Ishikawa (cell line): ENCODE results near the gene ACER3.

Experiments
- CEBPB ChIP-seq: IDR thresholded peaks from 2 replicates; pipeline ENCODE4 v1.6.1; 2012
- CREB1 ChIP-seq: IDR thresholded peaks from 2 replicates; pipeline ENCODE4 v1.6.1; 2012; ENCODE audit warnings: low read depth
- EGR1 ChIP-seq: IDR thresholded peaks from 2 replicates; pipeline ENCODE4 v1.6.1; 2012
- EP300 ChIP-seq: IDR thresholded peaks from 2 replicates; pipeline ENCODE4 v1.6.1; 2012; ENCODE audit warnings: borderline replicate concordance
- FOXM1 ChIP-seq: IDR thresholded peaks from 2 replicates; pipeline ENCODE4 v1.6.1; 2012; ENCODE audit warnings: low read depth, borderline replicate concordance
- MAX ChIP-seq: IDR thresholded peaks from 2 replicates; pipeline ENCODE4 v1.6.1; 2012
- NFIC ChIP-seq: IDR thresholded peaks from 2 replicates; pipeline ENCODE4 v1.6.1; 2012
- RAD21 ChIP-seq: IDR thresholded peaks from 2 replicates; pipeline ENCODE4 v1.6.1; 2012; ENCODE audit warnings: low read depth
- REST ChIP-seq: IDR thresholded peaks from 2 replicates; pipeline ENCODE4 v1.6.1; 2012; ENCODE audit warnings: low read depth, mild to moderate bottlenecking
- TAF1 ChIP-seq: IDR thresholded peaks from 2 replicates; pipeline ENCODE4 v1.6.1; 2012; ENCODE audit warnings: low read depth, mild to moderate bottlenecking
- TCF12 ChIP-seq: IDR thresholded peaks from 2 replicates; pipeline ENCODE4 v1.6.1; 2012; ENCODE audit warnings: low read depth
- TEAD4 ChIP-seq: IDR thresholded peaks from 2 replicates; pipeline ENCODE4 v1.6.1; 2012
- USF1 ChIP-seq: IDR thresholded peaks from 2 replicates; pipeline ENCODE4 v1.6.1; 2012
- YY1 ChIP-seq: IDR thresholded peaks from 2 replicates; pipeline ENCODE4 v1.6.1; 2012; ENCODE audit warnings: low read depth
- ZBTB7A ChIP-seq: IDR thresholded peaks from 2 replicates; pipeline ENCODE4 v1.6.1; 2012; ENCODE audit warnings: low read depth

ACER3 gene

GRCh38 chr11:76856106-76856505 is 4.6 kb upstream of the ACER3 start:
- TF ChIP-seq USF1 (no peak), CEBPB (no peak), REST (no peak), CREB1 (no peak), FOXM1 (no peak), EP300 (no peak), TCF12 (no peak), RAD21 (no peak), TEAD4 (no peak), MAX (no peak), EGR1 (no peak), YY1 (no peak)

GRCh38 chr11:76856571-76856970 is 4.1 kb upstream of the ACER3 start:
- TF ChIP-seq CEBPB: no peak
- TF ChIP-seq MAX: no peak

- TF ChIP-seq CEBPB: no peak
- TF ChIP-seq TEAD4: no peak
- no peak for TF ChIP-seq EGR1
- TF ChIP-seq YY1: no peak
- TF ChIP-seq NFIC: no peak
- no peak for TF ChIP-seq TAF1
- no peak for TF ChIP-seq ZBTB7A
- TF ChIP-seq REST: no peak
- no peak for TF ChIP-seq CREB1
- no peak for TF ChIP-seq MAX
- no peak for TF ChIP-seq EP300
- no peak for TF ChIP-seq TCF12
- no peak for TF ChIP-seq RAD21
- no peak for TF ChIP-seq FOXM1
These were observed 2.8 kb upstream of the ACER3 start for GRCh38 chr11:76857781-76858410.

GRCh38 chr11:76859708-76860227 is 950 bp upstream of the ACER3 start:
- TF ChIP-seq EP300 (no peak), FOXM1 (no peak), REST (no peak), CREB1 (no peak), MAX (no peak), USF1 (no peak), ZBTB7A (no peak), NFIC (no peak), TAF1 (no peak), YY1 (no peak), CEBPB (no peak), TEAD4 (no peak), RAD21 (no peak), EGR1 (no peak), TCF12 (no peak)
